Kidney (tissue), 14 donors: Measurements from ENCODE around the gene ANKRD23. TPM values are rescaled to one million over a fixed set of nuclear protein-coding genes. Genes with fewer than 3 reads are reported as not detected.

ENCODE experiments used
- DNase-seq, 5 donors: peaks; one replicate each; pipeline ENCODE4 v3.0.0-alpha.2; 2013 to 2020
- FAIRE-seq: peaks from 2 replicates; lab custom pipeline; 2012; peaks lifted over from hg19 to GRCh38; lab: Jason Lieb, UNC
- H3K27ac ChIP-seq, 2 donors: one replicate each; pipeline ENCODE4 v1.7.0; 2013; ENCODE audit warnings: low read depth in 2 of 2, low read length in 2 of 2, inconsistent platforms in 1 of 2
- H3K27me3 ChIP-seq: one replicate; pipeline ENCODE4 v1.7.1; 2013; ENCODE audit warnings: low read length, inconsistent platforms; ENCODE audit not compliant: control insufficient read depth, insufficient read depth
- H3K36me3 ChIP-seq, 3 donors: one replicate each; pipeline versions ENCODE4 v1.7.0 to v1.7.1; 2013; ENCODE audit warnings: low read length in 3 of 3, control low read depth in 1 of 3, inconsistent platforms in 1 of 3; ENCODE audit not compliant: insufficient read depth in 3 of 3, control insufficient read depth in 2 of 3
- H3K4me1 ChIP-seq, 3 donors: one replicate each; pipeline versions ENCODE4 v1.7.0 to v1.7.1; 2013; ENCODE audit warnings: low read length in 3 of 3, inconsistent platforms in 1 of 3, low read depth in 1 of 3; ENCODE audit not compliant: control insufficient read depth in 2 of 3, insufficient read depth in 2 of 3
- H3K4me3 ChIP-seq, 3 donors: one replicate each; pipeline versions ENCODE4 v1.7.0 to v1.8.1; 2013; ENCODE audit warnings: low read length in 3 of 3, control low read depth in 1 of 3, inconsistent platforms in 1 of 3
- H3K9ac ChIP-seq, 3 donors: one replicate each; pipeline versions ENCODE4 v1.7.0 to v1.7.1; 2013; ENCODE audit warnings: low read length in 3 of 3, control low read depth in 1 of 3, inconsistent platforms in 1 of 3
- H3K9me3 ChIP-seq, 3 donors: one replicate each; pipeline versions ENCODE4 v1.7.0 to v1.7.1; 2013; ENCODE audit warnings: low read length in 3 of 3, control low read depth in 1 of 3, inconsistent platforms in 1 of 3; ENCODE audit not compliant: control insufficient read depth in 2 of 3, insufficient read depth in 1 of 3
- CTCF ChIP-seq: IDR thresholded peaks from 3 replicates; pipeline ENCODE4 v1.5.1; 2012; ENCODE audit warnings: mild to moderate bottlenecking, moderate library complexity, borderline replicate concordance; ENCODE audit not compliant: insufficient read depth; ENCODE audit errors: extremely low read depth
- intact Hi-C: fragments of 100-400 bp; cut with DNase I; formaldehyde crosslinking; loops from one replicate; pipeline ENCODE4 v1.11.1; 2022
- polyA plus RNA-seq: library from polyadenylated mRNA; stranded (reverse); fragments of 350-450 nt; fragmentation: Illumina TruSeq; extraction: RNeasy Lipid Tissue Mini Kit (QIAGEN cat#74804); gene quantifications from one replicate; pipeline ENCODE4 v1.2.3, GENCODE V29; 2014; ENCODE audit warnings: low read depth, low replicate concordance; ENCODE audit not compliant: insufficient read depth
- total RNA-seq: library from RNA; stranded (reverse); fragmentation: NEBNext Ultra II Directional; extraction: Animal tissue kit (Norgen Biotek cat#: 25700); gene quantifications from one replicate; pipeline ENCODE4 v1.2.1, GENCODE V29; 2021
- donor health status: control.
- donor health status: control.
- donor health status: control.
- donor health status: control.
- donor health status: control.
- donor health status: DM: yes; HTN: yes; CAD: no.
- donor health status: Normal renal cell carcinoma (clear cell type).

ANKRD23 gene
- total and polyA plus RNA-seq, 2 donors from 2014 or later: 1.6 to 4.0 TPM

DNA sequence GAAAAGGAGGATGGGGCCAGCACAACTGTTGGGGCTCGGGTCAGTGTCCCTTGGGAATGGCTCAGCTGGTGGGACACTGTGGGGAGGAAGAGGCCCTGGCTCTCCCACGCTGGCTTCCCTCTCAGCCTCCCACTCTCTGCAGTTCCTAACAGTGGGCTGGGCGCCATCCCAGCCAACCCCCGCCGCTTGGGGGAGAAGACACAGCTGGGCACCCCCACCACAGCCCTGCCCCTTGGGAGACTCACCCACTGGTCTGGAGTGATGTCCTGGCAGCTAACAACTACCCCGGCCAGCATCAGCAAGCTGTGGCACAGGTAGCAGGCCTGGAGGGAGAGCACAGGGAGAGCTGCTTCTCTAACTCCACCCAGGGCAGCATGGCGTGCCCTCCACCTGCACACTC, 34.4 kb upstream of the ANKRD23 start:
- H3K27me3 ChIP-seq: no peaks in the 10 kb centered on the region
- DNase-seq: peak in 1 of 5 donors; percentile 74
- no peak overlapping the region for H3K4me3 ChIP-seq
- no peak overlapping the region for H3K27ac ChIP-seq
- FAIRE-seq: no peak
- intact Hi-C loops: no loop called here
- H3K9ac ChIP-seq: no peak overlapping the region
- H3K36me3 ChIP-seq: no peaks in the 10 kb centered on the region
- H3K9me3 ChIP-seq: no peaks in the 10 kb centered on the region
- H3K4me1 ChIP-seq: peaks cover 0 to 8% (median 2%) of the 10 kb centered on the region in 3 donors
- no peak for TF ChIP-seq CTCF

DNA sequence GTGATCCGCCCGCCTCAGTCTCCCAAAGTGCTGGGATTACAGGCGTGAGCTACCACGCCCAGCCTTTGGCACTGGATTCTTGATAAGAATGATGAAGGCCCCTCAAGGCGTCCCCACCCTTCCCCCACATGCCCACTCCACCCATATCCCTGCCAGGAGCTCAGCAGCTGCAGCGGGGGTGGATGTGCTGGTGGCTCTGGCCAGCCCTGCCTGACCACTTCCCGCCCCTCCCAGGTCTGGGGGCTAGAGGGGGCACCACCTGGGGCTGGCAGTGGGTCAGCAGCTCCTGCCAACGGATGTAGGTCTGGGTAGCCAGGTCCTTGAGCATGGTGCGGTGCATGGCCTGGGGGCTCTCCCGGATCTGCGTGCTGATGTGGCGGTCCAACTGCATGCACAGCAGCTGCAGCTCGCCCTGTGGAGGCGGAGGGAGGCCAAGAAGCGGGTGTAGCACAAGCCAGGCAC, 33.8 kb upstream of the ANKRD23 start:
- no peak for FAIRE-seq
- no peaks in the 10 kb centered on the region for H3K27me3 ChIP-seq
- H3K4me1 ChIP-seq: peaks cover 0 to 8% (median 2%) of the 10 kb centered on the region in 3 donors
- no peak overlapping the region for H3K9ac ChIP-seq
- intact Hi-C loops: no loop called here
- no peak overlapping the region for H3K27ac ChIP-seq
- DNase-seq: peak in 1 of 5 donors; percentile 77
- no peaks in the 10 kb centered on the region for H3K36me3 ChIP-seq
- H3K4me3 ChIP-seq: no peak overlapping the region
- TF ChIP-seq CTCF: no peak
- no peaks in the 10 kb centered on the region for H3K9me3 ChIP-seq

GRCh38 chr2:96877042-96877451, 33.2 kb upstream of the ANKRD23 start:
- Histone ChIP-seq H3K9me3 (no peaks in the 10 kb centered on the region), H3K36me3 (no peaks in the 10 kb centered on the region), H3K27me3 (no peaks in the 10 kb centered on the region), H3K27ac (no peak overlapping the region), H3K4me1 (peaks cover 0 to 8% (median 2%) of the 10 kb centered on the region in 3 donors), H3K4me3 (no peak overlapping the region), H3K9ac (no peak overlapping the region)
- intact Hi-C loops: no loop called here
- no peak for DNase-seq
- TF ChIP-seq CTCF: no peak
- FAIRE-seq: no peak
